OCI-LY7 (cell line): ENCODE results near the gene KREMEN1. TPM values are rescaled to one million over a fixed set of nuclear protein-coding genes. Genes with fewer than 3 reads are reported as not detected.

Experiments used
- BruUV-seq: library from RNA; stranded (reverse); fragments of 400-500 nt; replicated peaks from 2 replicates; lab custom pipeline; 2021; lab: Mats Ljungman, UMichigan
- CTCF ChIA-PET: fragments of 300-600 bp; sonication (Branson Sonifier 250); formaldehyde crosslinking; loops from one replicate; lab custom pipeline; 2022; ENCODE audit warnings: antibody characterized with exemption; ENCODE audit not compliant: unreplicated experiment; lab: Charles Lee
- POLR2A ChIA-PET: fragments of 300-600 bp; sonication (Branson Sonifier 250); formaldehyde crosslinking; loops from one replicate; lab custom pipeline; 2022; ENCODE audit warnings: antibody characterized with exemption; lab: Charles Lee
- DNase-seq: peaks from one replicate; pipeline ENCODE4 v3.0.0-alpha.2; 2015; ENCODE audit warnings: low spot score
- H2AFZ ChIP-seq: fragments of 200-600 bp; sonication (generic), shearing (Covaris generic); 2 replicates; pipeline ENCODE4 v1.6.1; 2014; ENCODE audit warnings: mild to moderate bottlenecking, antibody characterized with exemption, low read length, moderate library complexity
- H3K27ac ChIP-seq: fragments of 200-600 bp; sonication (generic); 2 replicates; pipeline ENCODE4 v1.5.1; 2014; ENCODE audit warnings: mixed run types, low read depth, mild to moderate bottlenecking, moderate library complexity, low read length, inconsistent platforms; ENCODE audit not compliant: poor library complexity, severe bottlenecking
- H3K36me3 ChIP-seq: fragments of 200-600 bp; sonication (generic); 2 replicates; pipeline ENCODE4 v1.6.1; 2014; ENCODE audit warnings: mild to moderate bottlenecking, antibody characterized with exemption, low read length, moderate library complexity, mixed read lengths; ENCODE audit not compliant: insufficient read depth
- H3K4me1 ChIP-seq: fragments of 200-600 bp; sonication (generic); 2 replicates; pipeline ENCODE4 v1.5.1; 2014; ENCODE audit warnings: mild to moderate bottlenecking, low read length; ENCODE audit not compliant: insufficient read depth, poor library complexity, severe bottlenecking
- H3K4me2 ChIP-seq: fragments of 200-600 bp; sonication (generic); 2 replicates; pipeline ENCODE4 v1.6.1; 2014; ENCODE audit warnings: mild to moderate bottlenecking, low read length
- H3K4me3 ChIP-seq: fragments of 200-600 bp; sonication (generic); 2 replicates; pipeline ENCODE4 v1.5.1; 2014; ENCODE audit warnings: mild to moderate bottlenecking, low read depth, low read length; ENCODE audit not compliant: poor library complexity, severe bottlenecking
- H3K79me2 ChIP-seq: fragments of 200-600 bp; sonication (generic); 2 replicates; pipeline ENCODE4 v1.6.1; 2016; ENCODE audit warnings: low read depth, mild to moderate bottlenecking, low read length, moderate library complexity, mixed read lengths; ENCODE audit not compliant: insufficient read depth
- H3K9me2 ChIP-seq: fragments of 200-600 bp; sonication (generic); 2 replicates; pipeline ENCODE4 v1.6.1; 2016; ENCODE audit warnings: mild to moderate bottlenecking, low read length, mixed read lengths; ENCODE audit not compliant: insufficient read depth
- H3K9me3 ChIP-seq: fragments of 200-600 bp; sonication (generic); 2 replicates; pipeline ENCODE4 v1.6.1; 2014; ENCODE audit warnings: mild to moderate bottlenecking, mixed run types, low read length, mixed read lengths
- H4K20me1 ChIP-seq: fragments of 200-600 bp; sonication (generic); 2 replicates; pipeline ENCODE4 v1.6.1; 2014; ENCODE audit warnings: mild to moderate bottlenecking, antibody characterized with exemption, low read length, moderate library complexity, mixed read lengths; ENCODE audit not compliant: insufficient read depth
- CTCF ChIP-seq: fragments of 200-600 bp; sonication (generic); conservative IDR thresholded peaks from 2 replicates; pipeline ENCODE4 v1.5.1; 2014; ENCODE audit warnings: mild to moderate bottlenecking, antibody characterized with exemption, low read length, moderate library complexity, mixed read lengths
- EZH2phosphoT487 ChIP-seq: fragments of 200-600 bp; sonication (generic); IDR thresholded peaks from 2 replicates; pipeline ENCODE4 v1.6.1; 2018; ENCODE audit warnings: low read depth, borderline replicate concordance, mild to moderate bottlenecking, mixed run types, antibody characterized with exemption, low read length, moderate library complexity, mixed read lengths
- intact Hi-C: fragments of 100-400 bp; cut with micrococcal nuclease; formaldehyde crosslinking; loops from one replicate; pipeline ENCODE4 v1.10.0; 2022; ENCODE audit not compliant: unreplicated experiment
- total RNA-seq, 2 experiments: library from RNA; depleted of rRNA in 1 of 2; stranded (reverse); fragments of >200 nt in 1 of 2; shearing (Covaris generic) in 1 of 2; gene quantifications; 2 replicates each; pipeline ENCODE4 v1.2.3, GENCODE V29; 2014 to 2022

Gene KREMEN1
- total RNA-seq, 2 experiments from 2014 or later, result not detected

- Histone ChIP-seq H3K4me2 (no peak overlapping the region), H3K4me3 (no peak overlapping the region), H3K9me2 (no peaks in the 10 kb centered on the region), H3K27ac (no peak overlapping the region), H3K4me1 (no peaks in the 10 kb centered on the region), H3K9me3 (no peaks in the 10 kb centered on the region), H3K79me2 (no peaks in the 10 kb centered on the region), H2AFZ (no peak overlapping the region), H4K20me1 (no peaks in the 10 kb centered on the region), H3K36me3 (no peaks in the 10 kb centered on the region)
- POLR2A ChIA-PET, result interaction anchor here (0.7 to 1.3 kb wide), 2 partner anchors 9 to 19 kb away, joined by 3 read pairs; no protein-coding TSS in a partner anchor
- DNase-seq, result no peak
- no TSS peak for BruUV-seq
- intact Hi-C loops, result no loop called here
- CTCF ChIA-PET, result no interaction called here
- TF ChIP-seq CTCF, result no peak
- TF ChIP-seq EZH2phosphoT487, result no peak
Measured at GRCh38 chr22:29141078-29141688, 68.3 kb downstream of the KREMEN1 start.

- TF ChIP-seq CTCF (no peak), EZH2phosphoT487 (no peak)
- Histone ChIP-seq H3K4me2 (no peak overlapping the region), H3K4me3 (no peak overlapping the region), H3K27ac (no peak overlapping the region), H4K20me1 (no peaks in the 10 kb centered on the region), H3K9me2 (no peaks in the 10 kb centered on the region), H3K79me2 (no peaks in the 10 kb centered on the region), H3K36me3 (no peaks in the 10 kb centered on the region), H3K9me3 (no peaks in the 10 kb centered on the region), H2AFZ (no peak overlapping the region), H3K4me1 (no peaks in the 10 kb centered on the region)
- ChIA-PET CTCF (no interaction called here), POLR2A (interaction anchor here (0.7 to 1.3 kb wide), 2 partner anchors 10 to 35 kb away, joined by 3 to 5 read pairs; no protein-coding TSS in a partner anchor)
- BruUV-seq, result no TSS peak
- no peak for DNase-seq
- intact Hi-C loops, result no loop called here
Measured at GRCh38 chr22:29142116-29142515, 69.3 kb downstream of the KREMEN1 start.

- POLR2A ChIA-PET, result no interaction called here
- BruUV-seq, result no TSS peak
Measured at GRCh38 chr22:29143941-29144785, 71.3 kb downstream of the KREMEN1 start.

More at GRCh38 chr22:29143941-29144785, 71.3 kb downstream of the KREMEN1 start:
- H3K79me2 ChIP-seq, result no peaks in the 10 kb centered on the region
- H3K27ac ChIP-seq, result no peak overlapping the region
- H3K4me3 ChIP-seq, result no peak overlapping the region
- H3K4me1 ChIP-seq, result no peaks in the 10 kb centered on the region
- no peaks in the 10 kb centered on the region for H3K36me3 ChIP-seq
- no peaks in the 10 kb centered on the region for H3K9me3 ChIP-seq
- no peak for TF ChIP-seq EZH2phosphoT487
- TF ChIP-seq CTCF, result no peak
- intact Hi-C loops, result no loop called here
- H3K4me2 ChIP-seq, result no peak overlapping the region
- no peak for DNase-seq
- no peaks in the 10 kb centered on the region for H3K9me2 ChIP-seq
- CTCF ChIA-PET, result no interaction called here
- H4K20me1 ChIP-seq, result no peaks in the 10 kb centered on the region
- H2AFZ ChIP-seq, result no peak overlapping the region
